IPS-18a (cell line): ENCODE data around the gene MAPK12.
"Not testable (repeated sequence)": the region's sequence is repeated elsewhere in the genome, so short reads cannot be mapped to it uniquely, and the experiment has no call there.

Experiments used
- H3K27ac ChIP-seq: one replicate; pipeline ENCODE4 v1.5.1; 2013; ENCODE audit warnings: low read length
- H3K27me3 ChIP-seq: one replicate; pipeline ENCODE4 v1.6.1; 2013; ENCODE audit warnings: mild to moderate bottlenecking, low read length; ENCODE audit not compliant: control insufficient read depth, insufficient read depth
- H3K36me3 ChIP-seq: one replicate; pipeline ENCODE4 v1.6.1; 2013; ENCODE audit warnings: low read depth, low read length; ENCODE audit not compliant: control insufficient read depth
- H3K4me1 ChIP-seq: one replicate; pipeline ENCODE4 v1.6.1; 2013; ENCODE audit warnings: low read depth, low read length; ENCODE audit not compliant: control insufficient read depth
- H3K4me3 ChIP-seq: one replicate; pipeline ENCODE4 v1.5.1; 2013; ENCODE audit warnings: low read length
- H3K9ac ChIP-seq: one replicate; pipeline ENCODE4 v1.6.1; 2013; ENCODE audit warnings: mild to moderate bottlenecking, low read length, moderate library complexity
- H3K9me3 ChIP-seq: one replicate; pipeline ENCODE4 v1.6.1; 2013; ENCODE audit warnings: low read depth, low read length; ENCODE audit not compliant: control insufficient read depth

MAPK12 gene

GRCh38 chr22:50206599-50206998 lies 54.9 kb downstream of the MAPK12 start:
- Histone ChIP-seq H3K9me3 (no peaks in the 10 kb centered on the region), H3K36me3 (peaks cover 27% of the 10 kb centered on the region), H3K27ac (no peak overlapping the region), H3K9ac (no peak overlapping the region), H3K4me3 (no peak overlapping the region), H3K4me1 (peaks cover 9% of the 10 kb centered on the region), H3K27me3 (no peaks in the 10 kb centered on the region)

GRCh38 chr22:50205781-50206569 lies 55.5 kb downstream of the MAPK12 start:
- Histone ChIP-seq H3K9ac (no peak overlapping the region), H3K9me3 (no peaks in the 10 kb centered on the region), H3K4me3 (no peak overlapping the region), H3K36me3 (peaks cover 21% of the 10 kb centered on the region), H3K4me1 (peaks cover 9% of the 10 kb centered on the region), H3K27me3 (no peaks in the 10 kb centered on the region), H3K27ac (no peak overlapping the region)

GRCh38 chr22:50204998-50205397 lies 56.5 kb downstream of the MAPK12 start:
- H3K27me3 ChIP-seq, H3K9me3 ChIP-seq, H3K4me1 ChIP-seq, H3K4me3 ChIP-seq, H3K27ac ChIP-seq, H3K9ac ChIP-seq: not testable (repeated sequence)
- H3K36me3 ChIP-seq, result peaks cover 19% of the 10 kb centered on the region

GRCh38 chr22:50204571-50204970 lies 56.9 kb downstream of the MAPK12 start:
- Histone ChIP-seq H3K36me3 (peaks cover 19% of the 10 kb centered on the region), H3K27me3 (no peaks in the 10 kb centered on the region), H3K27ac (no peak overlapping the region), H3K9me3 (no peaks in the 10 kb centered on the region), H3K9ac (no peak overlapping the region), H3K4me1 (peaks cover 9% of the 10 kb centered on the region), H3K4me3 (no peak overlapping the region)

- H3K36me3 ChIP-seq, result peaks cover 19% of the 10 kb centered on the region
- no peaks in the 10 kb centered on the region for H3K9me3 ChIP-seq
- H3K27me3 ChIP-seq, result no peaks in the 10 kb centered on the region
- no peak overlapping the region for H3K4me3 ChIP-seq
- no peak overlapping the region for H3K9ac ChIP-seq
- no peak overlapping the region for H3K27ac ChIP-seq
- peaks cover 9% of the 10 kb centered on the region for H3K4me1 ChIP-seq
Observed at GRCh38 chr22:50203288-50203687, 58.2 kb downstream of the MAPK12 start.
